Liver (tissue), 3 donors: Measurements from ENCODE around the gene MTOR.

Experiments
- ATF3 ChIP-seq: IDR thresholded peaks from 2 replicates; pipeline ENCODE4 v1.6.1; 2016; ENCODE audit warnings: antibody characterized with exemption
- CTCF ChIP-seq: fragments of 150-350 bp; IDR thresholded peaks from 2 replicates; pipeline ENCODE4 v1.5.1; 2017; ENCODE audit warnings: improper control_type of control experiment, low read depth, low read length; ENCODE audit not compliant: missing input control
- TAF1 ChIP-seq: conservative IDR thresholded peaks from 2 replicates; pipeline ENCODE4 v1.6.1; 2016; ENCODE audit warnings: antibody characterized with exemption, mild to moderate bottlenecking
- ZBTB33 ChIP-seq: IDR thresholded peaks from 2 replicates; pipeline ENCODE4 v1.6.1; 2016; ENCODE audit warnings: antibody characterized with exemption
- donor health status: healthy.
- donor health status: healthy.

- TF ChIP-seq CTCF (no peak), ATF3 (no peak), ZBTB33 (no peak), TAF1 (no peak)
These were observed 16.8 kb upstream of the MTOR start for GRCh38 chr1:11279152-11279551.
